H9 (cell line): ENCODE results near the gene MRPS18B. TPM values are rescaled to one million over a fixed set of nuclear protein-coding genes. Genes with fewer than 3 reads are reported as not detected.

ENCODE experiments used
- DNase-seq: peaks from one replicate; pipeline ENCODE4 v3.0.0-alpha.2; 2017
- H2AFZ ChIP-seq: one replicate; pipeline ENCODE4 v1.6.1; 2013; ENCODE audit warnings: mild to moderate bottlenecking, low read length, control low read depth, moderate library complexity
- H2AK5ac ChIP-seq: 2 replicates; pipeline ENCODE4 v1.6.1; 2013; ENCODE audit warnings: low read length, control low read depth, mixed read lengths; ENCODE audit not compliant: insufficient read length
- H2BK120ac ChIP-seq: one replicate; pipeline ENCODE4 v1.6.1; 2013; ENCODE audit warnings: low read depth, mild to moderate bottlenecking, low read length, control low read depth, inconsistent platforms; ENCODE audit not compliant: poor library complexity, severe bottlenecking
- H2BK12ac ChIP-seq: 2 replicates; pipeline ENCODE4 v1.6.1; 2013; ENCODE audit warnings: low read length, control low read depth, mixed read lengths, low read depth; ENCODE audit not compliant: insufficient read length
- H2BK15ac ChIP-seq: 2 replicates; pipeline ENCODE4 v1.6.1; 2013; ENCODE audit warnings: low read depth, low read length, control low read depth
- H2BK20ac ChIP-seq: one replicate; pipeline ENCODE4 v1.6.1; 2013; ENCODE audit warnings: low read depth, mild to moderate bottlenecking, low read length, control low read depth, inconsistent platforms; ENCODE audit not compliant: poor library complexity, severe bottlenecking
- H2BK5ac ChIP-seq: 2 replicates; pipeline ENCODE4 v1.6.1; 2013; ENCODE audit warnings: low read length, control low read depth, mixed read lengths; ENCODE audit not compliant: insufficient read length
- H3K14ac ChIP-seq: 2 replicates; pipeline ENCODE4 v1.6.1; 2013; ENCODE audit warnings: low read length, control low read depth; ENCODE audit not compliant: insufficient read depth
- H3K18ac ChIP-seq: 2 replicates; pipeline ENCODE4 v1.6.1; 2013; ENCODE audit warnings: low read depth, mild to moderate bottlenecking, mixed read lengths, low read length, control low read depth; ENCODE audit not compliant: insufficient read length
- H3K23ac ChIP-seq: 2 replicates; pipeline ENCODE4 v1.6.1; 2013; ENCODE audit warnings: low read length, control low read depth, mixed read lengths, low read depth; ENCODE audit not compliant: insufficient read length
- H3K23me2 ChIP-seq: 2 replicates; pipeline ENCODE4 v1.6.1; 2013; ENCODE audit warnings: low read depth, mild to moderate bottlenecking, mixed read lengths, low read length, control low read depth; ENCODE audit not compliant: insufficient read length, poor library complexity, severe bottlenecking
- H3K27ac ChIP-seq: 2 replicates; pipeline ENCODE4 v1.5.1; 2013; ENCODE audit warnings: low read length, control low read depth, mixed read lengths, low read depth; ENCODE audit not compliant: insufficient read length
- H3K27me3 ChIP-seq: 2 replicates; pipeline ENCODE4 v1.6.1; 2013; ENCODE audit warnings: low read length, control low read depth, inconsistent platforms; ENCODE audit not compliant: insufficient read depth
- H3K4ac ChIP-seq: 2 replicates; pipeline ENCODE4 v1.6.1; 2013; ENCODE audit warnings: low read depth, mild to moderate bottlenecking, control low read depth, inconsistent platforms, low read length, moderate library complexity
- H3K4me1 ChIP-seq: 2 replicates; pipeline ENCODE4 v1.6.1; 2013; ENCODE audit warnings: low read length, control low read depth, inconsistent platforms; ENCODE audit not compliant: insufficient read depth
- H3K4me2 ChIP-seq: 2 replicates; pipeline ENCODE4 v1.6.1; 2013; ENCODE audit warnings: low read length, control low read depth, mixed read lengths; ENCODE audit not compliant: insufficient read length, insufficient read depth
- H3K56ac ChIP-seq: 2 replicates; pipeline ENCODE4 v1.6.1; 2013; ENCODE audit warnings: low read depth, mild to moderate bottlenecking, mixed read lengths, low read length, control low read depth; ENCODE audit not compliant: insufficient read length
- H3K79me1 ChIP-seq: 2 replicates; pipeline ENCODE4 v1.6.1; 2013; ENCODE audit warnings: low read depth, mild to moderate bottlenecking, moderate library complexity, low read length, control low read depth, inconsistent platforms; ENCODE audit not compliant: insufficient read depth, poor library complexity, severe bottlenecking
- H3K79me2 ChIP-seq: 2 replicates; pipeline ENCODE4 v1.6.1; 2013; ENCODE audit warnings: low read length, control low read depth, inconsistent platforms; ENCODE audit not compliant: insufficient read depth
- H3K9ac ChIP-seq: 2 replicates; pipeline ENCODE4 v1.6.1; 2013; ENCODE audit warnings: low read length, control low read depth, mixed read lengths; ENCODE audit not compliant: insufficient read length; ENCODE audit errors: extremely low read depth
- H3K9me3 ChIP-seq: one replicate; pipeline ENCODE4 v1.6.1; 2013; ENCODE audit warnings: low read depth, low read length, inconsistent platforms; ENCODE audit not compliant: control insufficient read depth
- H3T11ph ChIP-seq: one replicate; pipeline ENCODE4 v1.6.1; 2013; ENCODE audit warnings: mild to moderate bottlenecking, low read length, control low read depth, inconsistent platforms
- H4K20me1 ChIP-seq: one replicate; pipeline ENCODE4 v1.6.1; 2013; ENCODE audit not compliant: control insufficient read depth, insufficient read length, insufficient read depth
- H4K5ac ChIP-seq: 2 replicates; pipeline ENCODE4 v1.6.1; 2013; ENCODE audit warnings: low read depth, mild to moderate bottlenecking, mixed read lengths, low read length, control low read depth; ENCODE audit not compliant: insufficient read length
- H4K8ac ChIP-seq: replicated peaks from 2 replicates; pipeline ENCODE4 v1.6.1; 2013; ENCODE audit warnings: low read length, control low read depth, mixed read lengths, low read depth; ENCODE audit not compliant: insufficient read length
- H4K91ac ChIP-seq: 2 replicates; pipeline ENCODE4 v1.6.1; 2013; ENCODE audit warnings: low read depth, mild to moderate bottlenecking, moderate library complexity, mixed read lengths, low read length, control low read depth; ENCODE audit not compliant: insufficient read length
- H3K27ac Mint-ChIP-seq, 3 experiments: 2 replicates in 2 of 3; 3 replicates in 1 of 3; pipeline ENCODE4 v1.8.0; 2020 to 2021; ENCODE audit warnings: mixed read lengths in 3 of 3, mild to moderate bottlenecking in 1 of 3, moderate library complexity in 1 of 3
- H3K27me3 Mint-ChIP-seq: 2 replicates; pipeline ENCODE4 v1.8.0; 2021; ENCODE audit warnings: low read depth, mild to moderate bottlenecking, moderate library complexity, mixed read lengths
- H3K36me3 Mint-ChIP-seq, 3 experiments: 2 replicates in 2 of 3; 3 replicates in 1 of 3; pipeline ENCODE4 v1.8.0; 2020 to 2021; ENCODE audit warnings: low read depth in 3 of 3, mixed read lengths in 3 of 3; ENCODE audit not compliant: insufficient read depth in 1 of 3
- H3K4me1 Mint-ChIP-seq, 2 experiments: 2 replicates each; pipeline ENCODE4 v1.8.0; 2020; ENCODE audit warnings: mixed read lengths in 2 of 2
- H3K4me3 Mint-ChIP-seq, 2 experiments: 2 replicates in 1 of 2; 3 replicates in 1 of 2; pipeline ENCODE4 v1.8.0; 2020 to 2021; ENCODE audit warnings: mild to moderate bottlenecking in 2 of 2, mixed read lengths in 2 of 2, moderate library complexity in 1 of 2
- H3K9me3 Mint-ChIP-seq, 2 experiments: 2 replicates in 1 of 2; 3 replicates in 1 of 2; pipeline ENCODE4 v1.8.0; 2020; ENCODE audit warnings: mild to moderate bottlenecking in 2 of 2, mixed read lengths in 2 of 2, moderate library complexity in 1 of 2
- CTCF ChIP-seq: fragments of 200-600 bp; sonication (generic); conservative IDR thresholded peaks from 3 replicates; pipeline ENCODE4 v1.8.0; 2021; ENCODE audit warnings: antibody characterized with exemption, mild to moderate bottlenecking
- WGBS: extraction: QIAGEN DNeasy Blood & Tissue Kit; methylation state at CpG from one replicate; pipeline ENCODE4 v1.1.7; 2013; ENCODE audit warnings: missing lambda C conversion rate, low lambda C conversion rate, mixed read lengths; ENCODE audit not compliant: insufficient read length; ENCODE audit errors: extremely low coverage; 5-methylcytosine and 5-hydroxymethylcytosine counted together
- total RNA-seq: library from RNA; stranded (reverse); gene quantifications from 2 replicates; pipeline ENCODE4 v1.2.1, GENCODE V29; 2021

MRPS18B gene
- total RNA-seq, 1 experiment from 2014 or later = 54.0 TPM

DNA sequence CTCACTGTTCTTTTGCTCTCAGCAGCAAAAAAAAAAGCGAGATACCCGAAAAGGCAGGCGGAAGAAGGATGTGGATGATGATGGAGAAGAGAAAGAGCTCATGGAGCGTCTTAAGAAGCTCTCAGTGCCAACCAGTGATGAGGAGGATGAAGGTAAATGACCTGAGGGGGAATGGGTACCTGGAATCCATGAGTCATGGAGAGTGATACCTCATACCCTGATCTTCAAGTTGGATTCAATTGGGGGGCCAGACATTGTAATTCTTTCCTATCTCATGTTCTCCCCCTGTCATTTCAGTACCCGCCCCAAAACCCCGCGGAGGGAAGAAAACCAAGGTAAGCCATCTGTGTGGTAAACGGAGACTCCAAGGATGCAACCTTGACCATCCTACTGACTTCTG is 39.6 kb upstream of the MRPS18B start:
- H3K23me2 ChIP-seq = no peaks in the 10 kb centered on the region
- no peaks in the 10 kb centered on the region; a peak in 1 of 5 replicates for H3K9me3 Mint-ChIP-seq
- no peaks in the 10 kb centered on the region for H3K27me3 Mint-ChIP-seq
- peaks cover 57 to 71% (median 66%) of the 10 kb centered on the region in 3 experiments for H3K36me3 Mint-ChIP-seq
- H3K18ac ChIP-seq = no peak overlapping the region
- no peak overlapping the region for H3K9ac ChIP-seq
- no peak overlapping the region for H3K56ac ChIP-seq
- no peak for DNase-seq
- H3K27me3 ChIP-seq = no peaks in the 10 kb centered on the region
- H2BK120ac ChIP-seq = no peak overlapping the region
- WGBS = no CpG with 5 or more reads among the region's 8 CpGs
- H2BK12ac ChIP-seq = no peak overlapping the region
- H3K79me1 ChIP-seq = peaks cover 8% of the 10 kb centered on the region
- H4K8ac ChIP-seq = no peak overlapping the region
- H2BK5ac ChIP-seq = no peak overlapping the region
- TF ChIP-seq CTCF = no peak
- H3K4me1 Mint-ChIP-seq = peaks cover 5 to 7% of the 10 kb centered on the region in 2 experiments
- no peak overlapping the region for H3T11ph ChIP-seq
- no peak overlapping the region for H3K14ac ChIP-seq
- H2AFZ ChIP-seq = no peak overlapping the region
- H3K27ac ChIP-seq = no peak overlapping the region
- H3K27ac Mint-ChIP-seq = no peak overlapping the region
- no peak overlapping the region for H3K4me2 ChIP-seq
- no peak overlapping the region for H2BK20ac ChIP-seq
- no peaks in the 10 kb centered on the region for H4K20me1 ChIP-seq
- H4K91ac ChIP-seq = no peak overlapping the region
- H3K4me1 ChIP-seq = no peaks in the 10 kb centered on the region
- no peak overlapping the region for H4K5ac ChIP-seq
- H3K23ac ChIP-seq = no peak overlapping the region
- H3K4ac ChIP-seq = no peak overlapping the region
- H3K79me2 ChIP-seq = peaks cover 14% of the 10 kb centered on the region; the same call in 1 of the 2 replicates
- no peak overlapping the region for H3K4me3 Mint-ChIP-seq
- H3K9me3 ChIP-seq = no peaks in the 10 kb centered on the region
- no peak overlapping the region for H2AK5ac ChIP-seq
- H2BK15ac ChIP-seq = no peak overlapping the region
